HepG2 (cell line): ENCODE data around the gene CSNK1D. TPM values are rescaled to one million over a fixed set of nuclear protein-coding genes. Genes with fewer than 3 reads are reported as not detected.

Experiments
- BRCA1 ChIP-seq: sonication (generic); formaldehyde crosslinking; IDR thresholded peaks from 2 replicates; pipeline ENCODE4 v1.4.0; 2020; ENCODE audit warnings: missing genetic modification reagents
- FOXK2 ChIP-seq: fragments of 450-650 bp; IDR thresholded peaks from 2 replicates; pipeline ENCODE4 v1.6.1; 2016
- HNF4A ChIP-seq: sonication (generic); formaldehyde crosslinking; IDR thresholded peaks from 2 replicates; pipeline ENCODE4 v1.4.0; 2020; ENCODE audit warnings: missing genetic modification reagents
- MZF1 ChIP-seq: sonication (generic); formaldehyde crosslinking; IDR thresholded peaks from 2 replicates; pipeline ENCODE4 v1.8.1; 2023; ENCODE audit warnings: mild to moderate bottlenecking, missing genetic modification reagents, borderline replicate concordance
- NFATC3 ChIP-seq: sonication (generic); formaldehyde crosslinking; IDR thresholded peaks from 2 replicates; pipeline ENCODE4 v1.5.1; 2020; ENCODE audit warnings: mild to moderate bottlenecking, missing genetic modification reagents
- RXRB ChIP-seq: IDR thresholded peaks from 2 replicates; pipeline ENCODE4 v1.6.1; 2016; ENCODE audit warnings: borderline replicate concordance, missing genetic modification reagents, missing compliant biosample characterization
- SNAPC2 ChIP-seq: sonication (generic); formaldehyde crosslinking; IDR thresholded peaks from 2 replicates; pipeline ENCODE4 v1.8.1; 2022; ENCODE audit warnings: mild to moderate bottlenecking, missing genetic modification reagents
- SOX5 ChIP-seq: IDR thresholded peaks from 2 replicates; pipeline ENCODE4 v1.6.1; 2016; ENCODE audit warnings: borderline replicate concordance
- SRY ChIP-seq: sonication (generic); formaldehyde crosslinking; IDR thresholded peaks from 2 replicates; pipeline ENCODE4 v1.8.0; 2022; ENCODE audit warnings: mild to moderate bottlenecking, missing genetic modification reagents
- TAF1 ChIP-seq: sonication (generic); formaldehyde crosslinking; IDR thresholded peaks from 2 replicates; pipeline ENCODE4 v1.4.0; 2020; ENCODE audit warnings: missing genetic modification reagents
- THAP8 ChIP-seq: sonication (generic); formaldehyde crosslinking; IDR thresholded peaks from 2 replicates; pipeline ENCODE4 v1.5.1; 2020; ENCODE audit warnings: missing genetic modification reagents, mild to moderate bottlenecking, borderline replicate concordance
- ZMAT3 ChIP-seq: sonication (generic); formaldehyde crosslinking; conservative IDR thresholded peaks from 2 replicates; pipeline ENCODE4 v1.7.0; 2021; ENCODE audit warnings: missing genetic modification reagents
- ZNF10 ChIP-seq: sonication (generic); formaldehyde crosslinking; IDR thresholded peaks from 2 replicates; pipeline ENCODE4 v1.4.0; 2020; ENCODE audit warnings: mild to moderate bottlenecking, low read depth, missing genetic modification reagents, borderline replicate concordance
- ZNF263 ChIP-seq: sonication (generic); formaldehyde crosslinking; IDR thresholded peaks from 2 replicates; pipeline ENCODE4 v1.4.0; 2020; ENCODE audit warnings: missing genetic modification reagents
- ZNF292 ChIP-seq: sonication (generic); formaldehyde crosslinking; IDR thresholded peaks from 2 replicates; pipeline ENCODE4 v1.8.1; 2022; ENCODE audit warnings: mild to moderate bottlenecking, low read depth, missing genetic modification reagents, borderline replicate concordance
- ZNF446 ChIP-seq: sonication (generic); formaldehyde crosslinking; IDR thresholded peaks from 2 replicates; pipeline ENCODE4 v1.5.0; 2020; ENCODE audit warnings: mild to moderate bottlenecking, missing genetic modification reagents
- ZNF510 ChIP-seq: sonication (generic); formaldehyde crosslinking; IDR thresholded peaks from 2 replicates; pipeline ENCODE4 v1.4.0; 2020; ENCODE audit warnings: low read depth, mild to moderate bottlenecking, missing genetic modification reagents
- ZNF619 ChIP-seq: sonication (generic); formaldehyde crosslinking; IDR thresholded peaks from 2 replicates; pipeline ENCODE4 v1.4.0; 2020; ENCODE audit warnings: mild to moderate bottlenecking, missing genetic modification reagents
- ZNF674 ChIP-seq: sonication (generic); formaldehyde crosslinking; IDR thresholded peaks from 2 replicates; pipeline ENCODE4 v1.5.0; 2020; ENCODE audit warnings: low read depth, mild to moderate bottlenecking, missing genetic modification reagents
- ZSCAN21 ChIP-seq: sonication (generic); formaldehyde crosslinking; IDR thresholded peaks from 2 replicates; pipeline ENCODE4 v1.8.0; 2022; ENCODE audit warnings: mild to moderate bottlenecking, missing genetic modification reagents, moderate library complexity, borderline replicate concordance
- polyA plus RNA-seq, 8 experiments: library from polyadenylated mRNA; depleted of rRNA in 3 of 8; stranded (reverse) in 7 of 8; unstranded in 1 of 8; fragments of >200 nt; fragmentation: Illumina TruSeq in 4 of 8; extraction: Trizol in 4 of 8; gene quantifications; 2 replicates each; pipeline versions ENCODE4 v1.2.1 to v1.2.3, GENCODE V29; 2011 to 2016; ENCODE audit warnings: low read depth in 4 of 8, missing spikeins in 1 of 8, mixed read lengths in 1 of 8; ENCODE audit not compliant: insufficient read depth in 1 of 8
- total RNA-seq, 5 experiments: library from RNA; depleted of rRNA; stranded (reverse); fragments of >200 nt; fragmentation: Illumina TruSeq; extraction: Trizol; gene quantifications; 2 replicates each; pipeline ENCODE4 v1.2.3, GENCODE V29; 2016; ENCODE audit warnings: low read depth in 1 of 5
- TF ChIP-seq, protein P1 (sequence below): sonication (generic); formaldehyde crosslinking; conservative IDR thresholded peaks from 2 replicates; pipeline ENCODE4 v1.8.1; 2023; ENCODE audit warnings: missing genetic modification reagents
- TF ChIP-seq, protein P2 (sequence below): IDR thresholded peaks from 2 replicates; pipeline ENCODE4 v1.6.1; 2012; ENCODE audit warnings: low read depth, low read length, improper control_type of control experiment
- TF ChIP-seq, protein P3 (sequence below): sonication (generic); formaldehyde crosslinking; IDR thresholded peaks from 2 replicates; pipeline ENCODE4 v1.4.0; 2020; ENCODE audit warnings: missing genetic modification reagents

Gene CSNK1D
- total and polyA plus RNA-seq, 2 of the 13 experiments (the other 11 are each of a cell fraction or from before 2014, with no cell fraction given) = 31.5 to 128 TPM

DNA sequence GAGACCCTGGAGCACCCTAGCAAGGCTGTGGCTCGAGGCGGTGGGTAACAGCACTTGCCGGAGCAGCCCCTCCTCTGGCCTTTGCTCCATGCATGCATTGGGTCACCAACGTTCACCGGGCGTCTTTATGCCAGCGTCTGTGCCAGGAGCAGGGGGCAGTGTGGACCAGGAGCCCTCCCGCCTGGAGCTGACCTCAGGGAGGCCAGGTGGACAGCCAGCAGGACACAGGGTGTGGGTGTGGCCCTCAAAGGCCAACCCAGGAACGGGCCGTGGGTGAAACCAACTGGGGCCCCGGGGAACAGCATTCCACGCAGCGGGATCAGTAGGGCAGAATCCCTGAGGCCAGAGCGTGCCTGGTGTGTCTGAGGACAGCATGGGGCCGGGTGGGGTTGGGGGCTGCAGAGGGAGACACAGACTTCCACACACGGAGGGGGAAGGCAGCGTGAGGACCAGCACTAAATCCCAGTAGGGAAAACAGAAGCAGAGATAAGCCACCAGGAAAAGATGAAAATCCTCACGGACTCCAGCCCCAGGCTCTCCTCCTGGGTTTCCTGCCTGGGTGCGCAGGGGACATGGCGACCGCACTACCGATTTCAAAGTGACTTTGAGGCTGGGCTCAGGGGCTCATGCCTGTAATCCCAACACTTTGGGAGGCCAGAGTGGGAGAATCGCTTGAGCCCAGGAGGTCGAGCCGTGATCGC, 46.8 kb upstream of the CSNK1D start (continued):
- TF ChIP-seq, protein P1, sequence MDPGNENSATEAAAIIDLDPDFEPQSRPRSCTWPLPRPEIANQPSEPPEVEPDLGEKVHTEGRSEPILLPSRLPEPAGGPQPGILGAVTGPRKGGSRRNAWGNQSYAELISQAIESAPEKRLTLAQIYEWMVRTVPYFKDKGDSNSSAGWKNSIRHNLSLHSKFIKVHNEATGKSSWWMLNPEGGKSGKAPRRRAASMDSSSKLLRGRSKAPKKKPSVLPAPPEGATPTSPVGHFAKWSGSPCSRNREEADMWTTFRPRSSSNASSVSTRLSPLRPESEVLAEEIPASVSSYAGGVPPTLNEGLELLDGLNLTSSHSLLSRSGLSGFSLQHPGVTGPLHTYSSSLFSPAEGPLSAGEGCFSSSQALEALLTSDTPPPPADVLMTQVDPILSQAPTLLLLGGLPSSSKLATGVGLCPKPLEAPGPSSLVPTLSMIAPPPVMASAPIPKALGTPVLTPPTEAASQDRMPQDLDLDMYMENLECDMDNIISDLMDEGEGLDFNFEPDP (CRISPR knock-in tag) = no peak
- TF ChIP-seq ZNF10 (no peak), SOX5 (no peak), ZNF263 (CRISPR knock-in tag) (no peak; the same call in 1 of the 2 replicates), HNF4A (peak; percentile 64), ZNF619 (CRISPR knock-in tag) (no peak; the same call in 1 of the 2 replicates), TAF1 (CRISPR knock-in tag) (peak; percentile 33; the same call in 1 of the 2 replicates), ZNF446 (CRISPR knock-in tag) (no peak), ZNF674 (no peak), ZNF510 (no peak), ZSCAN21 (CRISPR knock-in tag) (no peak), SRY (CRISPR knock-in tag) (peak; percentile 21; the same call in 1 of the 2 replicates), BRCA1 (no peak), SNAPC2 (no peak), NFATC3 (CRISPR knock-in tag) (no peak), ZNF292 (CRISPR knock-in tag) (peak; percentile 53), ZMAT3 (CRISPR knock-in tag) (no peak; the same call in 1 of the 2 replicates), RXRB (peak; percentile 32; the same call in 1 of the 2 replicates), MZF1 (CRISPR knock-in tag) (no peak), FOXK2 (no peak), THAP8 (CRISPR knock-in tag) (no peak; the same call in 1 of the 2 replicates)
- TF ChIP-seq, protein P2, sequence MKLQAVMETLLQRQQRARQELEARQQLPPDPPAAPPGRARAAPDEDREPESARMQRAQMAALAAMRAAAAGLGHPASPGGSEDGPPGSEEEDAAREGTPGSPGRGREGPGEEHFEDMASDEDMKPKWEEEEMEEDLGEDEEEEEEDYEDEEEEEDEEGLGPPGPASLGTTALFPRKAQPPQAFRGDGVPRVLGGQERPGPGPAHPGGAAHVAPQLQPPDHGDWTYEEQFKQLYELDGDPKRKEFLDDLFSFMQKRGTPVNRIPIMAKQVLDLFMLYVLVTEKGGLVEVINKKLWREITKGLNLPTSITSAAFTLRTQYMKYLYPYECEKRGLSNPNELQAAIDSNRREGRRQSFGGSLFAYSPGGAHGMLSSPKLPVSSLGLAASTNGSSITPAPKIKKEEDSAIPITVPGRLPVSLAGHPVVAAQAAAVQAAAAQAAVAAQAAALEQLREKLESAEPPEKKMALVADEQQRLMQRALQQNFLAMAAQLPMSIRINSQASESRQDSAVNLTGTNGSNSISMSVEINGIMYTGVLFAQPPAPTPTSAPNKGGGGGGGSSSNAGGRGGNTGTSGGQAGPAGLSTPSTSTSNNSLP = no peak
- TF ChIP-seq, protein P3, sequence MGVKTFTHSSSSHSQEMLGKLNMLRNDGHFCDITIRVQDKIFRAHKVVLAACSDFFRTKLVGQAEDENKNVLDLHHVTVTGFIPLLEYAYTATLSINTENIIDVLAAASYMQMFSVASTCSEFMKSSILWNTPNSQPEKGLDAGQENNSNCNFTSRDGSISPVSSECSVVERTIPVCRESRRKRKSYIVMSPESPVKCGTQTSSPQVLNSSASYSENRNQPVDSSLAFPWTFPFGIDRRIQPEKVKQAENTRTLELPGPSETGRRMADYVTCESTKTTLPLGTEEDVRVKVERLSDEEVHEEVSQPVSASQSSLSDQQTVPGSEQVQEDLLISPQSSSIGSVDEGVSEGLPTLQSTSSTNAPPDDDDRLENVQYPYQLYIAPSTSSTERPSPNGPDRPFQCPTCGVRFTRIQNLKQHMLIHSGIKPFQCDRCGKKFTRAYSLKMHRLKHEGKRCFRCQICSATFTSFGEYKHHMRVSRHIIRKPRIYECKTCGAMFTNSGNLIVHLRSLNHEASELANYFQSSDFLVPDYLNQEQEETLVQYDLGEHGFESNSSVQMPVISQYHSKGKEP (CRISPR knock-in tag) = no peak
